ENCODE results near the gene NDUFS6. TPM values are rescaled to one million over a fixed set of nuclear protein-coding genes. Genes with fewer than 3 reads are reported as not detected.

Gene NDUFS6
- total and polyA plus RNA-seq, 3 donors from 2014 or later, result 54.9 to 59.3 (median 58.7) TPM

DNA sequence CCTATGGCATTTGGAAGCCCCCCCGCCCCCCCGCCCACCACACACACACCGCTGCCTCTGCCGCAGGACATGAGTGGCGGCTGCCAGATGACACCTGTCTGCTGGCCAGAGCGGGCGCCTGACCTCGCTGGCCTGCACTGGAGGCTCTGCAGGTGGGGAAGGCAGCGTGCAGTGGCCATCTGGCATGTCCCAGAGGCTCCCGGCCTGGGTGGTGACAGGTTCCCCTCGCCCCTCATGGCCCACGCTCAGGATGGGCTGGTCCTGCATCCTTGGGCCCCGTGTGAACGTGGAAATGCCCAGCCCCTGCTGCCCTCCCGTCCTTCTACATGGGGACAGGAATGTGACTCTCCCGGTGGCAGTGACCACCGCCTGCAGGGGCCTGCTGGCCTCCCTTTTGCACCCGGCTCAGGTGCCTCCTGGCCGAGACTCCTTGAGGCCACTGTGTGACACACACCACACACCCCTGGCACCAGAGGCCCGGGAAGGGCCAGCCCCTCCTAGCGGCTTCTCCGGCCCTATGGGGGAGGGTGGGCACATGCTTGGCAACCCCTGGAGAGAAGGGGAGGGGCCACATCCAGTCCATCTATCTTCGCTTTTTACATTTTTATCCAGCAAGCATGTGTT lies 51.2 kb downstream of the NDUFS6 start:
- H3K27ac ChIP-seq, result no peak overlapping the region
- DNase-seq, result no peak
- no peaks in the 10 kb centered on the region for H3K9me3 ChIP-seq
- 63 to 72% methylated on average over 8 to 18 of the region's 23 CpGs for WGBS, 2 donors
- intact Hi-C loops (cut with DNase I; ENCODE audit: low total_unique reads), result no loop called here
- H3K36me3 ChIP-seq (ENCODE audit: low read depth, missing control alignments), result no peaks in the 10 kb centered on the region
- TF ChIP-seq POLR2A (IDR thresholded peaks at IDR 0.05), result no peak
- TF ChIP-seq, protein P1, sequence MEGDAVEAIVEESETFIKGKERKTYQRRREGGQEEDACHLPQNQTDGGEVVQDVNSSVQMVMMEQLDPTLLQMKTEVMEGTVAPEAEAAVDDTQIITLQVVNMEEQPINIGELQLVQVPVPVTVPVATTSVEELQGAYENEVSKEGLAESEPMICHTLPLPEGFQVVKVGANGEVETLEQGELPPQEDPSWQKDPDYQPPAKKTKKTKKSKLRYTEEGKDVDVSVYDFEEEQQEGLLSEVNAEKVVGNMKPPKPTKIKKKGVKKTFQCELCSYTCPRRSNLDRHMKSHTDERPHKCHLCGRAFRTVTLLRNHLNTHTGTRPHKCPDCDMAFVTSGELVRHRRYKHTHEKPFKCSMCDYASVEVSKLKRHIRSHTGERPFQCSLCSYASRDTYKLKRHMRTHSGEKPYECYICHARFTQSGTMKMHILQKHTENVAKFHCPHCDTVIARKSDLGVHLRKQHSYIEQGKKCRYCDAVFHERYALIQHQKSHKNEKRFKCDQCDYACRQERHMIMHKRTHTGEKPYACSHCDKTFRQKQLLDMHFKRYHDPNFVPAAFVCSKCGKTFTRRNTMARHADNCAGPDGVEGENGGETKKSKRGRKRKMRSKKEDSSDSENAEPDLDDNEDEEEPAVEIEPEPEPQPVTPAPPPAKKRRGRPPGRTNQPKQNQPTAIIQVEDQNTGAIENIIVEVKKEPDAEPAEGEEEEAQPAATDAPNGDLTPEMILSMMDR (IDR thresholded peaks at IDR 0.05), result no peak
- no peaks in the 10 kb centered on the region for H3K27me3 ChIP-seq
- no peak overlapping the region for H3K4me3 ChIP-seq
- H3K4me1 ChIP-seq, result no peaks in the 10 kb centered on the region

- Histone ChIP-seq H3K27ac (no peak overlapping the region), H3K27me3 (no peaks in the 10 kb centered on the region), H3K9me3 (no peaks in the 10 kb centered on the region), H3K36me3 (ENCODE audit: low read depth, missing control alignments) (no peaks in the 10 kb centered on the region), H3K4me3 (no peak overlapping the region), H3K4me1 (no peaks in the 10 kb centered on the region)
- 80 to 83% methylated on average over 8 of the region's 8 CpGs for WGBS, 2 donors
- intact Hi-C loops (cut with DNase I; ENCODE audit: low total_unique reads), result no loop called here
- no peak for TF ChIP-seq POLR2A (IDR thresholded peaks at IDR 0.05)
- DNase-seq, result no peak
These were observed 52.3 kb downstream of the NDUFS6 start for GRCh38 chr5:1853531-1853930.

- no peaks in the 10 kb centered on the region for H3K36me3 ChIP-seq (ENCODE audit: low read depth, missing control alignments)
- no peaks in the 10 kb centered on the region for H3K4me1 ChIP-seq
- H3K27me3 ChIP-seq, result no peaks in the 10 kb centered on the region
- no peak overlapping the region for H3K4me3 ChIP-seq
- no peaks in the 10 kb centered on the region for H3K9me3 ChIP-seq
- no peak overlapping the region for H3K27ac ChIP-seq
- 40 to 55% methylated on average over 3 of the region's 3 CpGs for WGBS, 2 donors
- no peak for DNase-seq
- TF ChIP-seq, protein P1 (IDR thresholded peaks at IDR 0.05), result no peak
- TF ChIP-seq POLR2A (IDR thresholded peaks at IDR 0.05), result no peak
- intact Hi-C loops (cut with DNase I; ENCODE audit: low total_unique reads), result no loop called here
These were observed 53.9 kb downstream of the NDUFS6 start for GRCh38 chr5:1855075-1855474.

DNA sequence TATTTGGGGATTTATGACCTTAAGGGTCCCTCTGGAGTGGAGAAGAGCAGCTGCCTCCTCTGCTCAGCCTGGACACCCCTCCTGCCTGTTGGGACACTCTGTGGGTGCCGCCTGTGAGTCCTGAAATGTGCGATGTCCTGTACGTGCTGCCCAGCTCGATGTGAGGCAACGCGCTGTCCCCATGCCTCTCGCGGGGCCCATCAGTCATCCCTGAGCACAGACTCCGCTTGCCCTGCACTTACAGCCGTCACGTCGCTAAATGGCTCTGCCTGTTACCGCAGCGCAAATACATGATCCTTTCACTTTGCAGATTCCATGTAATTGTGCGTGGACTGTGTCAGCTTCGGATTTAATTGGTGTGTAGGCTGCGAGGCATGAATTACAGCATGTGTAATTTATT lies 54.4 kb downstream of the NDUFS6 start:
- no peak for DNase-seq
- Histone ChIP-seq H3K27me3 (no peaks in the 10 kb centered on the region), H3K9me3 (no peaks in the 10 kb centered on the region), H3K4me3 (no peak overlapping the region), H3K4me1 (no peaks in the 10 kb centered on the region), H3K27ac (no peak overlapping the region), H3K36me3 (ENCODE audit: low read depth, missing control alignments) (no peaks in the 10 kb centered on the region)
- no peak for TF ChIP-seq POLR2A (IDR thresholded peaks at IDR 0.05)
- TF ChIP-seq, protein P1 (IDR thresholded peaks at IDR 0.05), result no peak
- WGBS, 2 donors, result 54 to 69% methylated on average over 15 to 17 of the region's 17 CpGs
- intact Hi-C loops (cut with DNase I; ENCODE audit: low total_unique reads), result no loop called here

- H3K27me3 ChIP-seq, result no peaks in the 10 kb centered on the region
- WGBS, 2 donors, result 49 to 50% methylated on average over 8 to 48 of the region's 49 CpGs
These were observed 55.5 kb downstream of the NDUFS6 start for GRCh38 chr5:1856596-1857255.

More at GRCh38 chr5:1856596-1857255, 55.5 kb downstream of the NDUFS6 start:
- Histone ChIP-seq H3K9me3 (no peaks in the 10 kb centered on the region), H3K4me1 (no peaks in the 10 kb centered on the region), H3K27ac (peak overlapping the region; percentile 15 to 41), H3K36me3 (ENCODE audit: low read depth, missing control alignments) (no peaks in the 10 kb centered on the region), H3K4me3 (peak overlapping the region; percentile 36 to 48)
- intact Hi-C loops (cut with DNase I; ENCODE audit: low total_unique reads), result no loop called here
- DNase-seq, result no peak
- no peak for TF ChIP-seq POLR2A (IDR thresholded peaks at IDR 0.05)
- TF ChIP-seq, protein P1 (IDR thresholded peaks at IDR 0.05), result no peak

Data from testis (tissue), 3 donors.